Measurements from ENCODE around the gene KCNMA1. TPM values are rescaled to one million over a fixed set of nuclear protein-coding genes. Genes with fewer than 3 reads are reported as not detected.

Gene KCNMA1
- total RNA-seq, 2 donors from 2014 or later = 23.2 to 44.5 TPM

DNA sequence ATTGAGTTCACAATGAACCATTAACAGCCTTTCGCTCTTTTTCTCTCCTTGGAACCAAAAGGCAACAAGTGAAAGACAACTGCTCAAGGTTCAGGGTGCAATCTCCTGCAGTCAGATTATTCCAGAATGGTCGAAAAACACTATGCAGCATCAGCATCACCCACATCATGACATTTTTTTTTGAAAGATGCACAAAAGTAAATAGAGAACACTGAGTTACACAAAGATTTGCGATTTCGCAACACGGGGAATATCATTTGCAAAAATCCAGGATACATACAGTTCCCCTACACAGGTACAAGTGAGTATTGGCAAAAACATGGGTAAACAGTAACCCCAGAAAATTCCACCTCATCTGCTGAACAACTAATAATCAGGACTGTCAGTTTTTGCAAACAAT is 611.5 kb downstream of the KCNMA1 start:
- no peaks in the 10 kb centered on the region for H3K27me3 ChIP-seq
- H3K36me3 ChIP-seq = no peaks in the 10 kb centered on the region
- no peak for DNase-seq
- intact Hi-C loops (cut with DNase I) = no loop called here
- no peak overlapping the region for H3K4me3 ChIP-seq
- no peak overlapping the region for H3K9ac ChIP-seq (ENCODE audit: low read depth in 2 of 2, low read length in 2 of 2)
- H3K4me1 ChIP-seq = no peaks in the 10 kb centered on the region
- TF ChIP-seq, protein P1, sequence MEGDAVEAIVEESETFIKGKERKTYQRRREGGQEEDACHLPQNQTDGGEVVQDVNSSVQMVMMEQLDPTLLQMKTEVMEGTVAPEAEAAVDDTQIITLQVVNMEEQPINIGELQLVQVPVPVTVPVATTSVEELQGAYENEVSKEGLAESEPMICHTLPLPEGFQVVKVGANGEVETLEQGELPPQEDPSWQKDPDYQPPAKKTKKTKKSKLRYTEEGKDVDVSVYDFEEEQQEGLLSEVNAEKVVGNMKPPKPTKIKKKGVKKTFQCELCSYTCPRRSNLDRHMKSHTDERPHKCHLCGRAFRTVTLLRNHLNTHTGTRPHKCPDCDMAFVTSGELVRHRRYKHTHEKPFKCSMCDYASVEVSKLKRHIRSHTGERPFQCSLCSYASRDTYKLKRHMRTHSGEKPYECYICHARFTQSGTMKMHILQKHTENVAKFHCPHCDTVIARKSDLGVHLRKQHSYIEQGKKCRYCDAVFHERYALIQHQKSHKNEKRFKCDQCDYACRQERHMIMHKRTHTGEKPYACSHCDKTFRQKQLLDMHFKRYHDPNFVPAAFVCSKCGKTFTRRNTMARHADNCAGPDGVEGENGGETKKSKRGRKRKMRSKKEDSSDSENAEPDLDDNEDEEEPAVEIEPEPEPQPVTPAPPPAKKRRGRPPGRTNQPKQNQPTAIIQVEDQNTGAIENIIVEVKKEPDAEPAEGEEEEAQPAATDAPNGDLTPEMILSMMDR (IDR thresholded peaks at IDR 0.05) = no peak
- H3K9me3 ChIP-seq = no peaks in the 10 kb centered on the region
- H3K27ac ChIP-seq = no peak overlapping the region

DNA sequence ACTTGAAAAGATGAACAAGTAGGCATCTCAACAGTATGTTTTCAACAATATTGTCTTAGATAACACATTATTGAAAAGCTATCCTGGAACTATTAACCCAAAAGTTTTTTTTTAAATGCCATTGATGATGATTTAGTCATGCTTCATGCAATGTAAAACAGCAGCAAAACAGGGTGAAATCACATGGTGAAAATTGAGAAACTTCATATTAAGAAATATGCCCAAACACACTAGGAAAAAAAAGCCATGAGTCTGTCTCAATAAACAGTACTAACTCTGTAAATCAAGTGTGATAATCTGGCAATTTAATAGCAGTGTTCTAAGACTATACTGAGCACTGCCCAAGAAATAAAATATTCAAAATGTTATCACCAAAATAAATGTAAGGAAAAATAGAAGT is 613.1 kb downstream of the KCNMA1 start:
- Histone ChIP-seq H3K9me3 (no peaks in the 10 kb centered on the region), H3K27me3 (no peaks in the 10 kb centered on the region), H3K36me3 (no peaks in the 10 kb centered on the region), H3K27ac (no peak overlapping the region), H3K4me3 (no peak overlapping the region), H3K9ac (ENCODE audit: low read depth in 2 of 2, low read length in 2 of 2) (no peak overlapping the region), H3K4me1 (no peaks in the 10 kb centered on the region)
- intact Hi-C loops (cut with DNase I) = no loop called here
- DNase-seq = no peak
- TF ChIP-seq, protein P1 (IDR thresholded peaks at IDR 0.05) = no peak

DNA sequence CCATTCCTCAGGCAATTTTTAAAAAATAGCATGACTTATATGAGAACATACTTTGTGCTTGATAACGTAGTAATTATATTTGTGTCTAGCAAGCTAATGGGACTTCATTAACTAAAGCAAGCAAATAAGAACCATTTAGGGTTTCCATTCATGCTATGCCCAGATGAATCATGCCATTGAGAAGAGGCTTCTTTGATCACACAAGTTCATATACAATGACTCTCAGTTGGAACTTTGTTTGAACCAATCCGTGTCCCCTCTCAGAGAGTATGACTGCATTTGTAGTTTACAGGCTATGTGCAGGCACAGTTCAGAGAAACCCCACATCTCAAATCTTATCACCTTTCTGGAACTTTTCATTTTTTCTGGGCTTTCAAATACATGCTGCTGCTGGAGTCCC is 614.2 kb downstream of the KCNMA1 start:
- no peak overlapping the region for H3K27ac ChIP-seq

DNA sequence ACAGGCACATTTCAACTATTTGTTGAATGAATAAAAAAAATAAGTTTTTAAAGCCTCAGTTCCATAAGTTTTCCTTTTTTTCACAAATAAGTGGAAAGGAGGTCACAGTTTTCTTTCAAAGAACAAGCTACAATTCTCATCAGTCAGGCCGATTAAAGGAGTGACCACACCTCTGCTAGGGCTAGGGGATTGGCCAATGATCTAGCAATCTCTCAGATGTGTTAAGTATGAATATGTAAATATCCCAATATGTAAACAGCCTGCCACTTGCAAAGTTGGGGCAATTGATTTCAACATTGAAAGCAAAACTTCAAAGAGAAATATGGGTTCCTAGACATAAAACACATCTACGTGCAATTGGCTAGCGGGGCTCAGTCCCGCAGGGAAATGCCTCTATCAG is 614.9 kb downstream of the KCNMA1 start:
- Histone ChIP-seq H3K4me1 (no peaks in the 10 kb centered on the region), H3K27me3 (no peaks in the 10 kb centered on the region), H3K9me3 (no peaks in the 10 kb centered on the region), H3K27ac (no peak overlapping the region), H3K36me3 (no peaks in the 10 kb centered on the region), H3K9ac (ENCODE audit: low read depth in 2 of 2, low read length in 2 of 2) (no peak overlapping the region), H3K4me3 (no peak overlapping the region)
- DNase-seq = no peak
- TF ChIP-seq, protein P1 (IDR thresholded peaks at IDR 0.05) = no peak
- intact Hi-C loops (cut with DNase I) = no loop called here

More for the DNA sequence above, 614.2 kb downstream of the KCNMA1 start:
- intact Hi-C loops (cut with DNase I) = no loop called here
- H3K4me3 ChIP-seq = no peak overlapping the region
- no peak for DNase-seq
- no peaks in the 10 kb centered on the region for H3K27me3 ChIP-seq
- H3K4me1 ChIP-seq = no peaks in the 10 kb centered on the region
- no peaks in the 10 kb centered on the region for H3K9me3 ChIP-seq
- H3K36me3 ChIP-seq = no peaks in the 10 kb centered on the region
- no peak overlapping the region for H3K9ac ChIP-seq (ENCODE audit: low read depth in 2 of 2, low read length in 2 of 2)
- TF ChIP-seq, protein P1 (IDR thresholded peaks at IDR 0.05) = no peak

DNA sequence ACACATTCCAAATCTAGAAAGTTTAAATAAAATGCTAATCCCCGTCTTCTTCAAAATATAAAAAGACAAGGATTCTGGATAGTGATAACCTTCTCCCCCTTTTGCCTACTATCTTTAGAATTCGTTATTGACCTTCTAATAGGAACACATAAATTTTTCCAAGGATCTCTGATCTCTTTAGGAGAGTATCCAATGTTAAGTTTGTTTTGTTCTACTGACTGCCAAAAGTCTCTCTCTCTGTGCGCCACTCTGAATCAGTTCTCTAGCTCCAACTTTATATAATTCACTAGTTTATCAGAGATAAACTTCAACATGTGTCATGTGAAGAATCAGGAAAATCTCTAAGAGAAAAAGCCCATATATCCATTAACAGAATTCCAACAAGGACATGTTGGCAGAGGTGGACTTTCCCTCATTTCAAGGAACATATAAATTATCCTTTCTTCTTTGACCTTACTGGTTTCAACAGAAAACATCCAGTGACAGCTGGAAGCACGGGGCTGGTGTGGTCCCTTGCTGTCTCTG is 615.6 kb downstream of the KCNMA1 start:
- H3K27ac ChIP-seq = no peak overlapping the region
- DNase-seq = no peak
- H3K36me3 ChIP-seq = no peaks in the 10 kb centered on the region
- no peak overlapping the region for H3K9ac ChIP-seq (ENCODE audit: low read depth in 2 of 2, low read length in 2 of 2)
- intact Hi-C loops (cut with DNase I) = no loop called here
- TF ChIP-seq, protein P1 (IDR thresholded peaks at IDR 0.05) = no peak
- no peaks in the 10 kb centered on the region for H3K27me3 ChIP-seq
- no peak overlapping the region for H3K4me3 ChIP-seq
- H3K4me1 ChIP-seq = no peaks in the 10 kb centered on the region
- no peaks in the 10 kb centered on the region for H3K9me3 ChIP-seq
